Ovary (tissue), 9 donors: ENCODE results near the gene FRMPD2. TPM values are rescaled to one million over a fixed set of nuclear protein-coding genes. Genes with fewer than 3 reads are reported as not detected.
"Not testable (repeated sequence)": the region's sequence is repeated elsewhere in the genome, so short reads cannot be mapped to it uniquely, and the experiment has no call there.

ENCODE experiments used
- DNase-seq, 5 donors: peaks; one replicate each; pipeline ENCODE4 v3.0.0-alpha.2; 2019 to 2020
- H3K27ac ChIP-seq, 2 donors: fragments of 200-600 bp; one replicate each; pipeline versions ENCODE4 v1.5.1 to v1.8.0; 2019 to 2022
- H3K27me3 ChIP-seq: fragments of 200-600 bp; one replicate; pipeline ENCODE4 v1.8.0; 2022
- H3K36me3 ChIP-seq: fragments of 200-600 bp; sonication (generic); one replicate; pipeline ENCODE4 v1.5.1; 2019
- H3K4me1 ChIP-seq: one replicate; pipeline ENCODE4 v1.8.1; 2013; ENCODE audit warnings: mild to moderate bottlenecking, moderate library complexity; ENCODE audit not compliant: insufficient read depth
- H3K4me3 ChIP-seq: fragments of 200-600 bp; sonication (generic); one replicate; pipeline ENCODE4 v1.5.1; 2017
- H3K9me3 ChIP-seq, 2 donors: fragments of 200-600 bp in 1 of 2; sonication (generic) in 1 of 2; one replicate each; pipeline versions ENCODE4 v1.5.1 to v1.8.1; 2013 to 2019; ENCODE audit warnings: mild to moderate bottlenecking in 1 of 2, moderate library complexity in 1 of 2
- CTCF ChIP-seq, 3 donors: fragments of 450-650 bp in 2 of 3; fragments of 200-600 bp in 1 of 3; IDR thresholded peaks; one replicate each; pipeline versions ENCODE4 v1.5.1 to v1.8.0; 2016 to 2022; ENCODE audit warnings: antibody characterized with exemption in 3 of 3, mild to moderate bottlenecking in 1 of 3
- EP300 ChIP-seq: sonication (generic); formaldehyde crosslinking; IDR thresholded peaks from one replicate; pipeline ENCODE4 v1.6.1; 2017; ENCODE audit warnings: antibody characterized with exemption
- POLR2A ChIP-seq: fragments of 450-650 bp; IDR thresholded peaks from one replicate; pipeline ENCODE4 v1.6.1; 2017; ENCODE audit warnings: antibody characterized with exemption, mild to moderate bottlenecking, moderate library complexity
- WGBS, 3 donors: extraction: QIAGEN DNeasy Blood & Tissue Kit in 1 of 3; methylation state at CpG; one replicate each; pipeline versions ENCODE4 v1.1.5 to v1.1.7; 2013 to 2017; 5-methylcytosine and 5-hydroxymethylcytosine counted together
- intact Hi-C, 4 donors: fragments of 100-400 bp; cut with DNase I; formaldehyde crosslinking; loops; one replicate each; pipeline versions ENCODE4 v1.11.0 to v1.15.1; 2022 to 2023
- polyA plus RNA-seq, 2 donors: library from polyadenylated mRNA; stranded (reverse); fragments of 200-250 nt in 1 of 2; fragments of 350-450 nt in 1 of 2; fragmentation: Illumina TruSeq in 1 of 2; extraction: RNeasy Lipid Tissue Mini Kit (QIAGEN cat#74804) in 1 of 2; gene quantifications; one replicate each; pipeline ENCODE4 v1.2.3, GENCODE V29; 2013 to 2014
- total RNA-seq, 7 donors: library from RNA; depleted of rRNA in 2 of 7; stranded (reverse); fragments of >200 nt in 2 of 7; fragmentation: NEBNext Ultra II Directional in 3 of 7; extraction: Animal tissue kit (Norgen Biotek cat#: 25700) in 3 of 7; gene quantifications; one replicate each; pipeline versions ENCODE4 v1.1.0 to v1.2.4, GENCODE V29; 2016 to 2023
- donor health status: DM: no; HTN: no; CAD: no; lungs with moderate emphysema.
- donor health status: DM: no; HTN: no; CAD: no.
- donor health status: Bipolar disorder and iron deficiency.
- donor health status: DM: yes; HTN: yes; CAD: no.
- donor health status: DM: no; HTN: no; CAD: no.
- donor health status: DM: yes; HTN: yes; CAD: no.

Gene FRMPD2
- total and polyA plus RNA-seq, 9 donors, result 0.15 to 11.8 (median 0.69) TPM; not detected in 3

- Histone ChIP-seq H3K4me3 (no peak overlapping the region), H3K36me3 (no peaks in the 10 kb centered on the region), H3K9me3 (no peaks in the 10 kb centered on the region), H3K27ac (no peak overlapping the region), H3K27me3 (no peaks in the 10 kb centered on the region), H3K4me1 (peaks cover 3% of the 10 kb centered on the region)
- TF ChIP-seq POLR2A, result no peak
- no peak for TF ChIP-seq EP300
- TF ChIP-seq CTCF (IDR thresholded peaks at IDR 0.05), result no peak
- WGBS, 3 donors, result 62 to 82% (median 63%) methylated on average over 1 of the region's 1 CpG
- DNase-seq, result no peak
- intact Hi-C loops, result no loop called here
Measured at GRCh38 chr10:48246501-48246900, 28.0 kb downstream of the FRMPD2 start.

- intact Hi-C loops, result no loop called here
- Histone ChIP-seq H3K27ac (no peak overlapping the region), H3K9me3 (no peaks in the 10 kb centered on the region), H3K4me3 (no peak overlapping the region), H3K4me1 (peaks cover 3% of the 10 kb centered on the region), H3K27me3 (no peaks in the 10 kb centered on the region), H3K36me3 (no peaks in the 10 kb centered on the region)
- no peak for TF ChIP-seq POLR2A
- no peak for TF ChIP-seq EP300
- TF ChIP-seq CTCF (IDR thresholded peaks at IDR 0.05), result no peak
- no peak for DNase-seq
- 74 to 87% (median 81%) methylated on average over 3 of the region's 3 CpGs for whole genome bisulfite sequencing, 3 donors
Measured at GRCh38 chr10:48245977-48246376, 28.5 kb downstream of the FRMPD2 start.

- H3K9me3 ChIP-seq, H3K4me3 ChIP-seq, intact Hi-C loops, H3K27ac ChIP-seq, H3K4me1 ChIP-seq, DNase-seq, H3K36me3 ChIP-seq, H3K27me3 ChIP-seq: not testable (repeated sequence)
- 84 to 95% (median 88%) methylated on average over 5 of the region's 5 CpGs for WGBS, 3 donors
Measured at GRCh38 chr10:48243921-48244320, 30.6 kb downstream of the FRMPD2 start.

- no peak for DNase-seq
- Histone ChIP-seq H3K9me3 (no peaks in the 10 kb centered on the region), H3K27me3 (no peaks in the 10 kb centered on the region), H3K27ac (no peak overlapping the region), H3K4me3 (no peak overlapping the region), H3K36me3 (no peaks in the 10 kb centered on the region), H3K4me1 (peaks cover 3% of the 10 kb centered on the region)
- TF ChIP-seq CTCF (IDR thresholded peaks at IDR 0.05), result no peak
- TF ChIP-seq POLR2A, result no peak
- TF ChIP-seq EP300, result no peak
- WGBS, 3 donors, result 21 to 36% (median 31%) methylated on average over 7 of the region's 7 CpGs
- intact Hi-C loops, result no loop called here
Measured at GRCh38 chr10:48243487-48243886, 31.0 kb downstream of the FRMPD2 start.

GRCh38 chr10:48242171-48242904 lies 32.2 kb downstream of the FRMPD2 start:
- TF ChIP-seq POLR2A (no peak), EP300 (no peak), CTCF (IDR thresholded peaks at IDR 0.05) (no peak)

More at GRCh38 chr10:48242171-48242904, 32.2 kb downstream of the FRMPD2 start:
- no peaks in the 10 kb centered on the region for H3K27me3 ChIP-seq
- H3K27ac ChIP-seq, result no peak overlapping the region
- no peaks in the 10 kb centered on the region for H3K36me3 ChIP-seq
- intact Hi-C loops, result no loop called here
- no peak for DNase-seq
- WGBS, 3 donors, result 86 to 87% (median 86%) methylated on average over 12 to 15 of the region's 15 CpGs
- H3K4me3 ChIP-seq, result no peak overlapping the region
- no peaks in the 10 kb centered on the region for H3K4me1 ChIP-seq
- no peaks in the 10 kb centered on the region for H3K9me3 ChIP-seq
